H9 (cell line): ENCODE data around the gene PLEKHA5. TPM values are rescaled to one million over a fixed set of nuclear protein-coding genes. Genes with fewer than 3 reads are reported as not detected.
A peak's percentile ranks its signal among the peaks of the same experiment; 100 is the strongest.

Source experiments
- DNase-seq: peaks from one replicate; pipeline ENCODE4 v3.0.0-alpha.2; 2017
- H2AFZ ChIP-seq: one replicate; pipeline ENCODE4 v1.6.1; 2013; ENCODE audit warnings: mild to moderate bottlenecking, low read length, control low read depth, moderate library complexity
- H2AK5ac ChIP-seq: 2 replicates; pipeline ENCODE4 v1.6.1; 2013; ENCODE audit warnings: low read length, control low read depth, mixed read lengths; ENCODE audit not compliant: insufficient read length
- H2BK120ac ChIP-seq: one replicate; pipeline ENCODE4 v1.6.1; 2013; ENCODE audit warnings: low read depth, mild to moderate bottlenecking, low read length, control low read depth, inconsistent platforms; ENCODE audit not compliant: poor library complexity, severe bottlenecking
- H2BK12ac ChIP-seq: 2 replicates; pipeline ENCODE4 v1.6.1; 2013; ENCODE audit warnings: low read length, control low read depth, mixed read lengths, low read depth; ENCODE audit not compliant: insufficient read length
- H2BK15ac ChIP-seq: 2 replicates; pipeline ENCODE4 v1.6.1; 2013; ENCODE audit warnings: low read depth, low read length, control low read depth
- H2BK20ac ChIP-seq: one replicate; pipeline ENCODE4 v1.6.1; 2013; ENCODE audit warnings: low read depth, mild to moderate bottlenecking, low read length, control low read depth, inconsistent platforms; ENCODE audit not compliant: poor library complexity, severe bottlenecking
- H2BK5ac ChIP-seq: 2 replicates; pipeline ENCODE4 v1.6.1; 2013; ENCODE audit warnings: low read length, control low read depth, mixed read lengths; ENCODE audit not compliant: insufficient read length
- H3K14ac ChIP-seq: 2 replicates; pipeline ENCODE4 v1.6.1; 2013; ENCODE audit warnings: low read length, control low read depth; ENCODE audit not compliant: insufficient read depth
- H3K18ac ChIP-seq: 2 replicates; pipeline ENCODE4 v1.6.1; 2013; ENCODE audit warnings: low read depth, mild to moderate bottlenecking, mixed read lengths, low read length, control low read depth; ENCODE audit not compliant: insufficient read length
- H3K23ac ChIP-seq: 2 replicates; pipeline ENCODE4 v1.6.1; 2013; ENCODE audit warnings: low read length, control low read depth, mixed read lengths, low read depth; ENCODE audit not compliant: insufficient read length
- H3K23me2 ChIP-seq: 2 replicates; pipeline ENCODE4 v1.6.1; 2013; ENCODE audit warnings: low read depth, mild to moderate bottlenecking, mixed read lengths, low read length, control low read depth; ENCODE audit not compliant: insufficient read length, poor library complexity, severe bottlenecking
- H3K27ac ChIP-seq: 2 replicates; pipeline ENCODE4 v1.5.1; 2013; ENCODE audit warnings: low read length, control low read depth, mixed read lengths, low read depth; ENCODE audit not compliant: insufficient read length
- H3K27me3 ChIP-seq: 2 replicates; pipeline ENCODE4 v1.6.1; 2013; ENCODE audit warnings: low read length, control low read depth, inconsistent platforms; ENCODE audit not compliant: insufficient read depth
- H3K4ac ChIP-seq: 2 replicates; pipeline ENCODE4 v1.6.1; 2013; ENCODE audit warnings: low read depth, mild to moderate bottlenecking, control low read depth, inconsistent platforms, low read length, moderate library complexity
- H3K4me1 ChIP-seq: 2 replicates; pipeline ENCODE4 v1.6.1; 2013; ENCODE audit warnings: low read length, control low read depth, inconsistent platforms; ENCODE audit not compliant: insufficient read depth
- H3K4me2 ChIP-seq: 2 replicates; pipeline ENCODE4 v1.6.1; 2013; ENCODE audit warnings: low read length, control low read depth, mixed read lengths; ENCODE audit not compliant: insufficient read length, insufficient read depth
- H3K56ac ChIP-seq: 2 replicates; pipeline ENCODE4 v1.6.1; 2013; ENCODE audit warnings: low read depth, mild to moderate bottlenecking, mixed read lengths, low read length, control low read depth; ENCODE audit not compliant: insufficient read length
- H3K79me1 ChIP-seq: 2 replicates; pipeline ENCODE4 v1.6.1; 2013; ENCODE audit warnings: low read depth, mild to moderate bottlenecking, moderate library complexity, low read length, control low read depth, inconsistent platforms; ENCODE audit not compliant: insufficient read depth, poor library complexity, severe bottlenecking
- H3K79me2 ChIP-seq: 2 replicates; pipeline ENCODE4 v1.6.1; 2013; ENCODE audit warnings: low read length, control low read depth, inconsistent platforms; ENCODE audit not compliant: insufficient read depth
- H3K9ac ChIP-seq: 2 replicates; pipeline ENCODE4 v1.6.1; 2013; ENCODE audit warnings: low read length, control low read depth, mixed read lengths; ENCODE audit not compliant: insufficient read length; ENCODE audit errors: extremely low read depth
- H3K9me3 ChIP-seq: one replicate; pipeline ENCODE4 v1.6.1; 2013; ENCODE audit warnings: low read depth, low read length, inconsistent platforms; ENCODE audit not compliant: control insufficient read depth
- H3T11ph ChIP-seq: one replicate; pipeline ENCODE4 v1.6.1; 2013; ENCODE audit warnings: mild to moderate bottlenecking, low read length, control low read depth, inconsistent platforms
- H4K20me1 ChIP-seq: one replicate; pipeline ENCODE4 v1.6.1; 2013; ENCODE audit not compliant: control insufficient read depth, insufficient read length, insufficient read depth
- H4K5ac ChIP-seq: 2 replicates; pipeline ENCODE4 v1.6.1; 2013; ENCODE audit warnings: low read depth, mild to moderate bottlenecking, mixed read lengths, low read length, control low read depth; ENCODE audit not compliant: insufficient read length
- H4K8ac ChIP-seq: replicated peaks from 2 replicates; pipeline ENCODE4 v1.6.1; 2013; ENCODE audit warnings: low read length, control low read depth, mixed read lengths, low read depth; ENCODE audit not compliant: insufficient read length
- H4K91ac ChIP-seq: 2 replicates; pipeline ENCODE4 v1.6.1; 2013; ENCODE audit warnings: low read depth, mild to moderate bottlenecking, moderate library complexity, mixed read lengths, low read length, control low read depth; ENCODE audit not compliant: insufficient read length
- H3K27ac Mint-ChIP-seq, 3 experiments: 2 replicates in 2 of 3; 3 replicates in 1 of 3; pipeline ENCODE4 v1.8.0; 2020 to 2021; ENCODE audit warnings: mixed read lengths in 3 of 3, mild to moderate bottlenecking in 1 of 3, moderate library complexity in 1 of 3
- H3K27me3 Mint-ChIP-seq: 2 replicates; pipeline ENCODE4 v1.8.0; 2021; ENCODE audit warnings: low read depth, mild to moderate bottlenecking, moderate library complexity, mixed read lengths
- H3K36me3 Mint-ChIP-seq, 3 experiments: 2 replicates in 2 of 3; 3 replicates in 1 of 3; pipeline ENCODE4 v1.8.0; 2020 to 2021; ENCODE audit warnings: low read depth in 3 of 3, mixed read lengths in 3 of 3; ENCODE audit not compliant: insufficient read depth in 1 of 3
- H3K4me1 Mint-ChIP-seq, 2 experiments: 2 replicates each; pipeline ENCODE4 v1.8.0; 2020; ENCODE audit warnings: mixed read lengths in 2 of 2
- H3K4me3 Mint-ChIP-seq, 2 experiments: 2 replicates in 1 of 2; 3 replicates in 1 of 2; pipeline ENCODE4 v1.8.0; 2020 to 2021; ENCODE audit warnings: mild to moderate bottlenecking in 2 of 2, mixed read lengths in 2 of 2, moderate library complexity in 1 of 2
- H3K9me3 Mint-ChIP-seq, 2 experiments: 2 replicates in 1 of 2; 3 replicates in 1 of 2; pipeline ENCODE4 v1.8.0; 2020; ENCODE audit warnings: mild to moderate bottlenecking in 2 of 2, mixed read lengths in 2 of 2, moderate library complexity in 1 of 2
- WGBS: extraction: QIAGEN DNeasy Blood & Tissue Kit; methylation state at CpG from one replicate; pipeline ENCODE4 v1.1.7; 2013; ENCODE audit warnings: missing lambda C conversion rate, low lambda C conversion rate, mixed read lengths; ENCODE audit not compliant: insufficient read length; ENCODE audit errors: extremely low coverage; 5-methylcytosine and 5-hydroxymethylcytosine counted together
- total RNA-seq: library from RNA; stranded (reverse); gene quantifications from 2 replicates; pipeline ENCODE4 v1.2.1, GENCODE V29; 2021
- TF ChIP-seq, protein P1 (sequence below): fragments of 200-600 bp; sonication (generic); conservative IDR thresholded peaks from 3 replicates; pipeline ENCODE4 v1.8.0; 2021; ENCODE audit warnings: antibody characterized with exemption, mild to moderate bottlenecking

Gene PLEKHA5
- total RNA-seq, 1 experiment from 2014 or later: 86.7 TPM

DNA sequence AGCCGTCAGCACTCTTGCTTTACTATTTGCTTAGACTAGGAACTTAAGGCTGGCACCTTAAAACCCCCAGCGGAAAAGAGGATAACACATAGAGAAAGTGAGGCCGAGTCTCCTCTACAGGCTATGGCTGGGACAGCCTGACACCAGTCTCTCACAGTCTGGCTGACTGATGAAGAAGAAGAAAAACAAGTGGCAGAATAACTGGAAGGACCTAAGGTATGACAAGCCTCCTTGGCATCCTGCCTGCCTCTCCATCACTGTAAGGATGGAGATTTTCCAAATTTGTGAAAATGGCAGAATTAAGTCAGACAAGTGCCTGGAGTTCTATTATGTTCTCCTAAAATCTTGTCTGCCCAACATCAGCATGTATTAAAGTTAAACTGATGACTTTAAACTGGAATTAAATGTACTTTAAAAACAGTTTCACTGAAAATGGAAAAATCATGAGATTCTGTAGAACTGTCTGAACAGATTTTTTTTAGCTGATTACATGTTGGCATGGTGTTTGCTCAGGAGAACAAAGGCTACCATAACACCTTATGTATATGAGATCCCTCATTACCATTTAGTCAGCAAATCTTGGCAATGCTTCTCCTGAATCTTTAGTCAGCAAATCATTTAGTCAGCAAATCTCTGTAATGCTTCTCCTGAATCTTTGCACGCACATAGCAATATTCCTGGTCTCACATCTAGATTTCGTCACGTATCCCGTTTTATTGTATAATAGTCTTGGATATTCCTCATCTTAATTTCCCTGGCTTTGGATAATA lies 169.5 kb downstream of the PLEKHA5 start:
- TF ChIP-seq, protein P1, sequence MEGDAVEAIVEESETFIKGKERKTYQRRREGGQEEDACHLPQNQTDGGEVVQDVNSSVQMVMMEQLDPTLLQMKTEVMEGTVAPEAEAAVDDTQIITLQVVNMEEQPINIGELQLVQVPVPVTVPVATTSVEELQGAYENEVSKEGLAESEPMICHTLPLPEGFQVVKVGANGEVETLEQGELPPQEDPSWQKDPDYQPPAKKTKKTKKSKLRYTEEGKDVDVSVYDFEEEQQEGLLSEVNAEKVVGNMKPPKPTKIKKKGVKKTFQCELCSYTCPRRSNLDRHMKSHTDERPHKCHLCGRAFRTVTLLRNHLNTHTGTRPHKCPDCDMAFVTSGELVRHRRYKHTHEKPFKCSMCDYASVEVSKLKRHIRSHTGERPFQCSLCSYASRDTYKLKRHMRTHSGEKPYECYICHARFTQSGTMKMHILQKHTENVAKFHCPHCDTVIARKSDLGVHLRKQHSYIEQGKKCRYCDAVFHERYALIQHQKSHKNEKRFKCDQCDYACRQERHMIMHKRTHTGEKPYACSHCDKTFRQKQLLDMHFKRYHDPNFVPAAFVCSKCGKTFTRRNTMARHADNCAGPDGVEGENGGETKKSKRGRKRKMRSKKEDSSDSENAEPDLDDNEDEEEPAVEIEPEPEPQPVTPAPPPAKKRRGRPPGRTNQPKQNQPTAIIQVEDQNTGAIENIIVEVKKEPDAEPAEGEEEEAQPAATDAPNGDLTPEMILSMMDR: no peak
- H3K79me1 ChIP-seq: no peaks in the 10 kb centered on the region
- H3K9me3 Mint-ChIP-seq: no peaks in the 10 kb centered on the region
- H3K27me3 Mint-ChIP-seq: no peaks in the 10 kb centered on the region
- H3K4me1 Mint-ChIP-seq: peaks cover 0 to 10% of the 10 kb centered on the region in 2 experiments; a peak in 2 of 4 replicates
- WGBS: no CpG with 5 or more reads among the region's 7 CpGs
- no peaks in the 10 kb centered on the region for H3K9me3 ChIP-seq
- no peak overlapping the region for H2BK12ac ChIP-seq
- H3K27me3 ChIP-seq: no peaks in the 10 kb centered on the region
- no peak overlapping the region for H2AFZ ChIP-seq
- no peak overlapping the region for H2AK5ac ChIP-seq
- H3K79me2 ChIP-seq: no peaks in the 10 kb centered on the region
- H3K23me2 ChIP-seq: no peaks in the 10 kb centered on the region
- H3K56ac ChIP-seq: no peak overlapping the region
- H3K18ac ChIP-seq: no peak overlapping the region
- H3K4ac ChIP-seq: no peak overlapping the region
- H3K4me3 Mint-ChIP-seq: no peak overlapping the region
- peak overlapping the region in 1 of 3 experiments; percentile 52; a peak in 1 of 7 replicates for H3K27ac Mint-ChIP-seq
- no peak overlapping the region for H3K4me2 ChIP-seq
- no peak for DNase-seq
- H3K14ac ChIP-seq: no peak overlapping the region
- peaks cover 2% of the 10 kb centered on the region; the same call in 1 of the 2 replicates for H3K4me1 ChIP-seq
- no peak overlapping the region for H4K91ac ChIP-seq
- H3K9ac ChIP-seq: no peak overlapping the region
- H2BK5ac ChIP-seq: no peak overlapping the region
- no peak overlapping the region for H4K8ac ChIP-seq
- no peak overlapping the region for H3T11ph ChIP-seq
- no peak overlapping the region for H2BK15ac ChIP-seq
- H2BK20ac ChIP-seq: no peak overlapping the region
- H3K36me3 Mint-ChIP-seq: peaks cover 6 to 55% (median 32%) of the 10 kb centered on the region in 3 experiments; a peak in 6 of 7 replicates
- H4K20me1 ChIP-seq: no peaks in the 10 kb centered on the region
- no peak overlapping the region for H3K27ac ChIP-seq
- H2BK120ac ChIP-seq: no peak overlapping the region
- no peak overlapping the region for H3K23ac ChIP-seq
- H4K5ac ChIP-seq: no peak overlapping the region
